ENCODE data around the gene ZNF26.

ZNF26 gene

DNA sequence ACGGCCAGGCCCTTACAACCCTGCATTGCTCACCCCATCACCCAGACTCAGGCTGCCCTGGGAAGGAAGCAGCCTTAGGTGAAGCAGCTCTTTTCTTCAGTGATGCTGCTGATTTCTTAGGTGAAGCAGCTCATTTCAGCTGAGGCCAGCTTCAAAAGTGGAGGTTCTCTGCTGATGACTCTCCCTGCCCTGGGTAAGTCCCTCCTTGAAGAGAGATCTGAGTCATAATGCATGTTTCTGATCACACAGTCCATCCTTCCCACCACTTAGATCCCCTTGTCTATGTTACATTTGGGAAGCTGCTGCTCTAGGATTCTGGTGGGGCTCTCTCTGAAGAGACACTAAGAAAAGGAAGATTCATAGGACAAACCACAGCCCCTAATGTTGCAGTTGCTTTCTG lies 77.4 kb downstream of the ZNF26 start:
- DNase-seq: no peak

DNA sequence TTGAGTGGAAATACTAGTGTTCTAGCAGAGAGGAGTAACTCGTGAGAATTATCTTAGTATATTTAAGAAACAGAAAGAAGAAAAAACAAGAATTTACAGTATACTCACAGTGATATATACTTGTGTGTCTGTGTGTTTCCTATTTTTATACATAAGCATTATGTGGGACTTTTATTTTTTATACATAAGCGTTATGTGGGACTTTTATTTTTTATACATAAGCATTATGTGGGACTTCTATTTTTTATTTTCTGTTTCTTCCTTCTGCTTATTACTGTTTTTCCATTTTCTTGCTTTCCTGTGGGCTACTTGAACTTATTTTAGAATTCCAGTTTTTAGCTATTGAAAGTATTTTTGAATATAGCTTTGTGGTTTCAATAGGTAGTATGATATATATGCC lies 87.7 kb downstream of the ZNF26 start:
- no peak for DNase-seq

Data from CD4-positive, alpha-beta T cell treated with Interleukin-17A for 4 hours (primary cell).